Panc1 (cell line): ENCODE data around the gene SNCG. TPM values are rescaled to one million over a fixed set of nuclear protein-coding genes. Genes with fewer than 3 reads are reported as not detected.
A peak's percentile ranks its signal among the peaks of the same experiment; 100 is the strongest.

Experiments
- ATAC-seq: fragments of 200-7000 bp; cut with Tn5 transposase; 2 replicates; pipeline ENCODE4 v1.9.1; 2020; ENCODE audit warnings: mild to moderate bottlenecking, moderate library complexity
- BruUV-seq: library from RNA; stranded (reverse); fragments of 400-500 nt; replicated peaks from 2 replicates; lab custom pipeline; 2021; lab: Mats Ljungman, UMichigan
- CTCF ChIA-PET: fragments of 300-600 bp; sonication (Branson Sonifier 250); formaldehyde crosslinking; loops from one replicate; lab custom pipeline; 2022; ENCODE audit warnings: antibody characterized with exemption; lab: Charles Lee
- POLR2A ChIA-PET: fragments of 300-600 bp; sonication (Branson Sonifier 250); formaldehyde crosslinking; loops from one replicate; lab custom pipeline; 2022; ENCODE audit warnings: antibody characterized with exemption; lab: Charles Lee
- DNase-seq: peaks from one replicate; pipeline ENCODE4 v3.0.0-alpha.2; 2010; ENCODE audit warnings: low read depth, low spot score
- H3K27ac ChIP-seq: 2 replicates; pipeline ENCODE4 v1.5.1; 2011; ENCODE audit warnings: mild to moderate bottlenecking, low read length, inconsistent platforms
- H3K27me3 ChIP-seq: fragments of 200-500 bp; sonication (Bioruptor generic); 2 replicates; pipeline ENCODE4 v1.6.0; 2014; ENCODE audit warnings: low read length, inconsistent platforms; ENCODE audit not compliant: control insufficient read depth, insufficient read depth
- H3K36me3 ChIP-seq: fragments of 200-500 bp; sonication (Bioruptor generic); 2 replicates; pipeline ENCODE4 v1.5.1; 2014; ENCODE audit warnings: inconsistent platforms, mild to moderate bottlenecking, low read length, moderate library complexity; ENCODE audit not compliant: control insufficient read depth, insufficient read depth
- H3K4me1 ChIP-seq: 2 replicates; pipeline ENCODE4 v1.5.1; 2011; ENCODE audit warnings: inconsistent platforms, mild to moderate bottlenecking, low read length, moderate library complexity; ENCODE audit not compliant: control insufficient read depth, insufficient read depth
- H3K4me3 ChIP-seq, 2 experiments: 2 replicates each; pipeline ENCODE4 v1.5.1; 2011 to 2012; ENCODE audit warnings: low read depth in 2 of 2, low read length in 2 of 2, mild to moderate bottlenecking in 2 of 2, inconsistent platforms in 1 of 2, moderate library complexity in 1 of 2
- H3K9me3 ChIP-seq: fragments of 200-500 bp; sonication (Bioruptor generic); 2 replicates; pipeline ENCODE4 v1.5.1; 2014; ENCODE audit warnings: low read depth, mild to moderate bottlenecking, inconsistent platforms, low read length, moderate library complexity; ENCODE audit not compliant: control insufficient read depth, insufficient read depth
- CTCF ChIP-seq: fragments of 450-650 bp; IDR thresholded peaks from 2 replicates; pipeline ENCODE4 v1.5.1; 2017; ENCODE audit warnings: mild to moderate bottlenecking
- POLR2AphosphoS5 ChIP-seq: IDR thresholded peaks from 2 replicates; pipeline ENCODE4 v1.6.1; 2012; ENCODE audit warnings: mild to moderate bottlenecking, low read depth, low read length, moderate library complexity
- REST ChIP-seq, 2 experiments: IDR thresholded peaks; 2 replicates each; pipeline ENCODE4 v1.6.1; 2011 to 2012; ENCODE audit warnings: low read depth in 2 of 2, control low read depth in 1 of 2, low read length in 1 of 2, mild to moderate bottlenecking in 1 of 2, moderate library complexity in 1 of 2; ENCODE audit not compliant: insufficient read depth in 1 of 2
- SIN3A ChIP-seq: IDR thresholded peaks from 2 replicates; pipeline ENCODE4 v1.6.1; 2012; ENCODE audit warnings: low read depth, mild to moderate bottlenecking, low read length, moderate library complexity, borderline replicate concordance; ENCODE audit not compliant: insufficient read depth
- TCF7L2 ChIP-seq: IDR thresholded peaks from 2 replicates; pipeline ENCODE4 v1.6.1; 2011; ENCODE audit warnings: mild to moderate bottlenecking, low read depth, low read length, inconsistent platforms
- in situ Hi-C: cut with HindIII; loops from 2 replicates; pipeline ENCODE4 v1.10.0; 2016; ENCODE audit warnings: low sequenced_read_pairs, low pct_unique_long_range_greater_than_20kb
- intact Hi-C: fragments of 100-400 bp; cut with micrococcal nuclease; formaldehyde crosslinking; loops from one replicate; pipeline ENCODE4 v1.10.0; 2022; ENCODE audit not compliant: unreplicated experiment
- total RNA-seq: library from RNA; stranded (reverse); gene quantifications from one replicate; pipeline ENCODE4 v1.2.1, GENCODE V29; 2021; ENCODE audit not compliant: unreplicated experiment

The SNCG gene
- total RNA-seq, 1 experiment from 2014 or later = 5.2 TPM

- Histone ChIP-seq H3K4me1 (no peaks in the 10 kb centered on the region), H3K27ac (no peak overlapping the region), H3K4me3 (no peak overlapping the region), H3K27me3 (no peaks in the 10 kb centered on the region), H3K9me3 (no peaks in the 10 kb centered on the region), H3K36me3 (no peaks in the 10 kb centered on the region)
- intact Hi-C loops = no loop called here
- in situ Hi-C loops = no loop called here
- peak; percentile 62 for ATAC-seq
- no peak for TF ChIP-seq SIN3A
- no peak; the same call in 1 of the 2 replicates for TF ChIP-seq CTCF
- DNase-seq = no peak
- ChIA-PET CTCF (interaction anchor here (1.2 to 1.8 kb wide), 3 partner anchors 11 to 21 kb away, joined by 3 to 15 read pairs (median 5); no protein-coding TSS in a partner anchor), POLR2A (no interaction called here)
- BruUV-seq = no TSS peak
These were observed 12.8 kb upstream of the SNCG start for GRCh38 chr10:86945361-86946212.

- ChIA-PET CTCF (interaction anchor here (0.6 to 1.8 kb wide), 5 partner anchors 10 to 195 kb away, joined by 3 to 15 read pairs (median 4); no protein-coding TSS in a partner anchor), POLR2A (no interaction called here)
- in situ Hi-C loops = no loop called here
These were observed 11.9 kb upstream of the SNCG start for GRCh38 chr10:86946213-86947155.

More at GRCh38 chr10:86946213-86947155, 11.9 kb upstream of the SNCG start:
- DNase-seq (no peak), ATAC-seq (no peak)
- TF ChIP-seq TCF7L2 = no peak
- no peak for TF ChIP-seq POLR2AphosphoS5
- TF ChIP-seq CTCF = no peak
- no peak for TF ChIP-seq REST (IDR thresholded peaks at IDR 0.05; ENCODE audit: insufficient read depth in 1 of 2, low read depth in 2 of 2, low read length in 1 of 2)
- no peak for TF ChIP-seq SIN3A
- BruUV-seq = no TSS peak
- H3K36me3 ChIP-seq = no peaks in the 10 kb centered on the region
- no peaks in the 10 kb centered on the region for H3K4me1 ChIP-seq
- H3K27ac ChIP-seq = no peak overlapping the region
- intact Hi-C loops = no loop called here
- H3K27me3 ChIP-seq = no peaks in the 10 kb centered on the region
- H3K4me3 ChIP-seq = no peak overlapping the region
- H3K9me3 ChIP-seq = no peaks in the 10 kb centered on the region
